Motor neuron (in vitro differentiated cells): ENCODE data around the gene FFAR3. TPM values are rescaled to one million over a fixed set of nuclear protein-coding genes. Genes with fewer than 3 reads are reported as not detected.
A peak's percentile ranks its signal among the peaks of the same experiment; 100 is the strongest.

ENCODE experiments used
- ATAC-seq, 8 experiments: fragments of 200-7000 bp; cut with Tn5 transposase; replicated peaks in 6 of 8; 2 replicates each; pipeline ENCODE4 v1.8.0; 2021; ENCODE audit warnings: mild to moderate bottlenecking in 8 of 8, moderate library complexity in 8 of 8
- H3K27ac ChIP-seq, 2 donors: fragments of 250-450 bp; sonication (Bioruptor Pico); 2 replicates each; pipeline ENCODE4 v1.9.0; 2021; ENCODE audit warnings: antibody characterized with exemption in 2 of 2, mild to moderate bottlenecking in 2 of 2, moderate library complexity in 1 of 2
- H3K4me1 ChIP-seq, 2 donors: fragments of 250-450 bp; sonication (Bioruptor Pico); replicated peaks in 1 of 2; 2 replicates each; pipeline ENCODE4 v1.6.1; 2021; ENCODE audit warnings: antibody characterized with exemption in 2 of 2, mild to moderate bottlenecking in 2 of 2, moderate library complexity in 1 of 2
- H3K4me3 ChIP-seq, 5 donors: fragments of 250-450 bp; sonication (Bioruptor Pico); 2 replicates each; pipeline ENCODE4 v1.9.0; 2021; ENCODE audit warnings: antibody characterized with exemption in 5 of 5, mild to moderate bottlenecking in 5 of 5, moderate library complexity in 4 of 5
- WGBS, 10 experiments: fragments of 450-650 bp; shearing (Covaris generic); methylation state at CpG; one replicate each; pipeline ENCODE4 v1.0.0; 2022; 5-methylcytosine and 5-hydroxymethylcytosine counted together
- in situ Hi-C, 9 experiments: fragments of 400-800 bp; cut with MboI; loops; one replicate each; pipeline ENCODE4 v1.15.0; 2021; ENCODE audit warnings: low sequenced_read_pairs in 9 of 9, low pct_unique_long_range_greater_than_20kb in 2 of 9; ENCODE audit not compliant: unreplicated experiment in 9 of 9
- total RNA-seq, 8 experiments: library from RNA; unstranded; fragments of 300-600 nt; gene quantifications; 2 replicates each; pipeline versions ENCODE4 v1.2.3 to v1.2.4, GENCODE V29; 2022

Gene FFAR3
- total RNA-seq, 8 experiments from 2014 or later, result 0.31 to 0.52 TPM; not detected in 6

DNA sequence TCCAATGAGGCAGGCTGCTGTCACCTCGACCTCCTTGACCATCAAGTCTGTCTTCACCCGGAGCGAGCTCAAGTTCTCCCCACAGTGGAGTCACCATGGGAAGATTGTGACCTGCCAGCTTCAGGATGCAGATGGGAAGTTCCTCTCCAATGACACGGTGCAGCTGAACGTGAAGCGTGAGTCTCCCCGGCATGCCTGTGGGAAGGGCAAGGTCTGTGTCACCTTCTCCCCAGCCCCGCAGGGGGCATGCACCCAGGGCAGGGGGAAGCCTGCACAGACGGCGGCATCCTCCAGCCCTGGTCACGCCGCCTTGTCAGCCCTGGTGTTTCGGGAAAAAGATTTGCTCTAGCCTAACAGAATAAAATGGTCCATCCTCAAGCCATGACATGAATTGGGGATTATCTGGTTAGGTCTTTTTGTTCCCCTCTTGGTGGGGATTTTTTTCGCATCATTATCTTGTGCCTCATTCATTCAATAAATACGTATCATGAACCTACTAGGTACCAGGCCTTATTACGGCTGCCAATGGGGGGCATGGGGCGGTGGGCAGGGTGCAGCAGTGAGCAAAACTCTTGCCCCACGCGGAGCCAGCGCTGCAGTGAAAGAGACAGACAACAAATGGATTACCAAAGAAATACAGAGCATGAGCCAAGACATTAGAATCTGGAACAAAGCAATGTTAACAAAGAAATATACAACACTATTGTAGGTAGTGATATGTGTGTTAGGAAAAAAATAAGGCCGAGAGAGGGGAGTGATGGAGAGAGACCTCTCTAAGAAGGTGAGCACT lies 21.9 kb upstream of the FFAR3 start:
- no peak for ATAC-seq
- no peak overlapping the region for H3K27ac ChIP-seq
- H3K4me3 ChIP-seq, result no peak overlapping the region
- 0 to 90% (median 79%) methylated on average over 2 to 16 of the region's 21 CpGs; no CpG with 5 or more reads in 1 of the 10 experiments for WGBS, 10 experiments
- in situ Hi-C loops, result no loop called here
- no peaks in the 10 kb centered on the region for H3K4me1 ChIP-seq

DNA sequence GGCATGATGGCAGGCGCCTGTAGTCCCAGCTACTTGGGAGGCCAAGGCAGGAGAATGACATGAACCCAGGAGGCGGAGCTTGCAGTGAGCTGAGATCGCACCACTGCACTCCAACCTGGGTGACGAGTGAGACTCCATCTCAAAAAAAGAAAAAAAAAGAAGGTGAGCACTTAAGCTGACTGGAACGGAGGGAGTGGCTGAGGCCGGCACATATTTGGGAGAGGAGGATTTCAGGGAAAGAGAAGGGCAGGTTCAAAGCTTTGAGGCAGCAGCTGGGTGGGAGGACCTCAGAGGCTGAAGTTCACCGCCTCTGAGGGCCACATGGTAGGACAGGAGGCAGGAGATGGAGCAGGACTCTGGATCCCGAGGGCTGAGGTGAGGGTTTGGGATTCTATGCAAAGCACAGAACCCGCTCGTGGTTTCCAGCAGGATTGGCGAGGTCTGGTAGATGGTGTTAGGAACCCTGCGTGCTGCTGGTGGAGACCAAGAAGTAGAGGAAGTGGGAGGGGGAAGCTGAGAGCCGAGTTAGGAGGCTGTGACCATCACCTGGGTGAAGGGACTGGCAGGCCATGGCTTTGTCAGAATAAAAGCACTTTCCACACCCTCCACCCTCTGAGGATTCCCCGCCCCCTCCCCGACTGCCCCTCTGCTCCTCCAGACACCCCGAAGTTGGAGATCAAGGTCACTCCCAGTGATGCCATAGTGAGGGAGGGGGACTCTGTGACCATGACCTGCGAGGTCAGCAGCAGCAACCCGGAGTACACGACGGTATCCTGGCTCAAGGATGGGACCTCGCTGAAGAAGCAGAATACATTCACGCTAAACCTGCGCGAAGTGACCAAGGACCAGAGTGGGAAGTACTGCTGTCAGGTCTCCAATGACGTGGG lies 20.9 kb upstream of the FFAR3 start:
- in situ Hi-C loops, result no loop called here
- WGBS, 10 experiments, result 48 to 93% (median 88%) methylated on average over 3 to 9 of the region's 25 CpGs; no CpG with 5 or more reads in 2 of the 10 experiments
- Histone ChIP-seq H3K27ac (no peak overlapping the region), H3K4me1 (no peaks in the 10 kb centered on the region), H3K4me3 (no peak overlapping the region)
- no peak for ATAC-seq

DNA sequence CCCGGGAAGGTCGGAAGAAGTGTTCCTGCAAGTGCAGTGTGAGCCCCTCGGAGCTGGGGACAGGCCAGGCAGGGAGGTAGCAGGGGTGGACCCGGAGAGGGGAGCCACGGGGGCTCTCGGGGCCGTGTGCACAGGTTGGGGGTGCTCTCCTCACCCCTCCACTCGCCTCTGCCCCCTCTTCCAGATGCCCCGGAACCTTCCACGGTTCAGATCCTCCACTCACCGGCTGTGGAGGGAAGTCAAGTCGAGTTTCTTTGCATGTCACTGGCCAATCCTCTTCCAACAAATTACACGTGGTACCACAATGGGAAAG lies 20.3 kb upstream of the FFAR3 start:
- Histone ChIP-seq H3K4me3 (no peak overlapping the region), H3K27ac (no peak overlapping the region), H3K4me1 (no peaks in the 10 kb centered on the region)
- in situ Hi-C loops, result no loop called here
- 0 to 100% (median 50%) methylated on average over 1 to 6 of the region's 13 CpGs; no CpG with 5 or more reads in 5 of the 10 experiments for WGBS, 10 experiments
- ATAC-seq, result no peak

DNA sequence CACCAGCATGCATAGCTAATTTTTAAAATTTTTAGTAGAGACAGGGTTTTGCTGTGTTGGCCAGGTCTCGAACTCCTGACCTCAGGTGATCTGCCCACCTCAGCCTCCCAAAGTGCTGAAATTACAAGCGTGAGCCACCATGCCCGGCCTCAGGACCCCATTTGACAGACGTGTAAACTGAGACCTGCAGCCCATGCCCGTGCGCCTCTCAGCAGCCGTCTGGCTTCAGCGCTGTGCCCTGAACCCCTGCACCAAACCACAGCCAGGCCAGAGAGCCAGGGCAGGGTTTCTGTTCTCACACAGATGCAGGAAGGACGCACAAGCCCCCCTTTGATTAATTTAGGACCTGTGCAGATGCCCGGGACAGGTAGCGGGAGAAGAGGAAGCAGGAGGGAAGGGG lies 17.8 kb upstream of the FFAR3 start:
- in situ Hi-C loops, result loop anchor here in 1 of 9 experiments (10.0 kb wide), 1 partner anchor 154 kb away; the partner anchor contains the start of gene KRTDAP
- no peaks in the 10 kb centered on the region for H3K4me1 ChIP-seq
- ATAC-seq, result no peak
- no peak overlapping the region for H3K4me3 ChIP-seq
- H3K27ac ChIP-seq, result no peak overlapping the region
- WGBS, 10 experiments, result 50 to 80% (median 80%) methylated on average over 1 of the region's 11 CpGs; no CpG with 5 or more reads in 7 of the 10 experiments

DNA sequence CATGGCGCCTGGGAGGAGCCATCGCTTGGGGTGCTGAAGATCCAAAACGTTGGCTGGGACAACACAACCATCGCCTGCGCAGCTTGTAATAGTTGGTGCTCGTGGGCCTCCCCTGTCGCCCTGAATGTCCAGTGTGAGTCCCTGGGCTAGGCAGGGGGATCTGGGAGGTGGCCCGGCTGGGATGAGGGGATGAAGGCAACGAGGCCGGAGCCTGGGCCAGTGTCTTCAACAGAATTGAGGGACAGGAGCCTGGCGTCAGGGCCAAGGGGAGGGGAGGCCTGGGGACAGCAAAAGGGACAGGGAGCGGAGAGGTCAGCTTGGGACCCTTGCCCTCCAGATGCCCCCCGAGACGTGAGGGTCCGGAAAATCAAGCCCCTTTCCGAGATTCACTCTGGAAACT lies 17.3 kb upstream of the FFAR3 start:
- Histone ChIP-seq H3K4me3 (no peak overlapping the region), H3K27ac (no peak overlapping the region), H3K4me1 (no peaks in the 10 kb centered on the region)
- 47 to 100% (median 86%) methylated on average over 1 to 5 of the region's 16 CpGs; no CpG with 5 or more reads in 5 of the 10 experiments for WGBS, 10 experiments
- in situ Hi-C loops, result loop anchor here in 1 of 9 experiments (10.0 kb wide), 1 partner anchor 154 kb away; the partner anchor contains the start of gene KRTDAP
- ATAC-seq, result no peak

DNA sequence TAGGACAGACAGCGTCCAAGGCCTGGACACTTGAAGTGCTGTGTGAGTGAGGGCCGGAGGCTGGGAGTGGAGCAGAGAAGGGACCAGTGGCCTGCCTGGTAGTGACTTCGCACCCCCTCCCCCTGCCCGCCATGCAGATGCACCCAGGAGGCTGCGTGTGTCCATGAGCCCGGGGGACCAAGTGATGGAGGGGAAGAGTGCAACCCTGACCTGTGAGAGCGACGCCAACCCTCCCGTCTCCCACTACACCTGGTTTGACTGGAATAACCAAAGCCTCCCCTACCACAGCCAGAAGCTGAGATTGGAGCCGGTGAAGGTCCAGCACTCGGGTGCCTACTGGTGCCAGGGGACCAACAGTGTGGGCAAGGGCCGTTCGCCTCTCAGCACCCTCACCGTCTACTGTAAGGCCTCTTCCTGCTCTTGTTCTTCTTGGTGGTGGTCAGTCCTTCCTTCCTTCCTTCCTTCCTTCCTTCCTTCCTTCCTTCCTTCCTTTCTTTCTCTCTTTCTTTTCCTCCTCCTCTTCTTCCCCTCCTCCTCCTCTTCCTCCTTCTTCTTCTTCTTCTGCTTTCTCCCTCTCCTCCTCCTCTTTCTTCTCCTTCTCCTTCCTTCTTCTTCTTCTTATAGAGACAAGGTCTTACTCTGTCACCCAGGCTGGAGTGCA lies 16.6 kb upstream of the FFAR3 start:
- no peak overlapping the region for H3K27ac ChIP-seq
- no peak overlapping the region for H3K4me3 ChIP-seq
- WGBS, 10 experiments, result 6 to 94% (median 67%) methylated on average over 3 to 5 of the region's 14 CpGs; no CpG with 5 or more reads in 3 of the 10 experiments
- H3K4me1 ChIP-seq, result no peaks in the 10 kb centered on the region
- no peak for ATAC-seq
- in situ Hi-C loops, result loop anchor here in 1 of 9 experiments (10.0 kb wide), 1 partner anchor 153 kb away; the partner anchor contains the start of gene KRTDAP

DNA sequence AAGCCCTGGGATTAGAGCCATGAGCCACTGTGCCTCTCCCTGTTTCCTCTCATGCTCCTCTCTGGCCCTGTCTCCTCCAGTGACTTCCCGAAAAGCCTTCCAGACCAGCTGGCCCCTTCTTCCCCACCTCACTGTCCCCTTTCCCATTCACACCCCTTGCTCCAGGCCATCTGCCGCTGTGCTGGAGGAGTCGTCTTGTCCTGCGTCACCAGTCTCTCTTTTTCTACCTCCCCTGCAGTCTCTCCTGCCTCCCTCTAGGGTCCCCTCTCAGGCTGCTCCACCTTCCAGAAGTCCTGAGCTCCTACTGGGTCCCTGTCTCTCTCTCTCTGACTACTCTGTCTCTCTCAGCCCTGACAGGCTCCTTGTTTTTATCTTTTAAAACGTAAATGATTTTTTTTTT lies 15.8 kb upstream of the FFAR3 start:
- in situ Hi-C loops, result loop anchor here in 1 of 9 experiments (10.0 kb wide), 1 partner anchor 152 kb away; the partner anchor contains the start of gene KRTDAP
- ATAC-seq, result peak in 3 of 8 experiments; percentile 47 to 65 (median 56)
- WGBS, 10 experiments, result 0 to 80% (median 44%) methylated on average over 1 to 4 of the region's 5 CpGs; no CpG with 5 or more reads in 4 of the 10 experiments

DNA sequence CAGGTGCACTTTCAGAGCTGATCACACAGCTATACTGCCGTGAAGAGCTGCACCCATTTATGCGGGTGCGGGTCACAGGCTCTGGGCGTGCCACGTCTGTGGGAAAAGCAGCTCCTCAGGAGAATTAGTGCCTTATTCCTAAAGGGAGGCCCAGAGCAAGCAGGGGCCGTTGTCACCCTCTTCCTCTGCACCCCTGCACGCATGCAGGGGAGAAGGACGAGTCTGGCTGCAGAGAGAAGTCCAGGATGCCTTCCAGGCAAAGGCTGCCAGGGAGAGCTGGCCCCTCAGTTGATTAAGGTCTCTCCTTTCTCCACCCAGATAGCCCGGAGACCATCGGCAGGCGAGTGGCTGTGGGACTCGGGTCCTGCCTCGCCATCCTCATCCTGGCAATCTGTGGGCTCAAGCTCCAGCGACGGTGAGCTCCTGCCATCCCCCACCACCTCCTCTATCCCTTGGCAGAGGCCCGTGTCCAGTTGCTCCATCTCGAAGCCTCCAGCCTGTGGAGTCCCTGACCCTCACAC lies 13.7 kb upstream of the FFAR3 start:
- ATAC-seq, result peak in 1 of 8 experiments; percentile 60
- in situ Hi-C loops, result loop anchor here in 1 of 9 experiments (10.0 kb wide), 1 partner anchor 150 kb away; the partner anchor contains the start of gene KRTDAP
- Histone ChIP-seq H3K27ac (no peak overlapping the region), H3K4me3 (no peak overlapping the region), H3K4me1 (no peaks in the 10 kb centered on the region)
- 38 to 100% (median 81%) methylated on average over 1 to 11 of the region's 17 CpGs; no CpG with 5 or more reads in 2 of the 10 experiments for WGBS, 10 experiments

More for the DNA sequence above, 15.8 kb upstream of the FFAR3 start:
- no peak overlapping the region for H3K27ac ChIP-seq
- no peak overlapping the region for H3K4me3 ChIP-seq
- no peaks in the 10 kb centered on the region for H3K4me1 ChIP-seq

DNA sequence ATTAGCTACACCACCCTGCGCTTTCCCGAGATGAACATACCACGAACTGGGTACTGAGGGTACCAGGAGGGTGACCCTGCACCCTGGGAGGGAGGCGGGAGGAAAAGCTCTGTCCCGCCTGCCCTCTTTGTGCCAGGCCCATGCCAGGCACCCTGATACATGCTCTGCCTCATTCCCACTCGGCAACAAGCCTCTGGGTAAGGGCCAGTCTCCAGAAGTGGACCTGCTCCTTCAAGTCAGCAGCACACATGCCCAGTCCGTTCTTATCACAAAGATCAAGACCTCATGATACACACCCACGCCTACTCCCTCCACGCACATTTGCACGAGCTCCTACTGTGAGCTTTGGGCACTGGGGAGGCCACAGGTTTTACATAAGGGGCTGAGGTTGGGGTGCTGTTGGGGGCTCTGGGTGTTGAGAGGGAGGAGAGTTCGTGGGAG lies 12.6 kb upstream of the FFAR3 start:
- in situ Hi-C loops, result loop anchor here in 1 of 9 experiments (10.0 kb wide), 1 partner anchor 149 kb away; the partner anchor contains the start of gene KRTDAP
- 10 to 80% (median 70%) methylated on average over 1 to 4 of the region's 11 CpGs; no CpG with 5 or more reads in 4 of the 10 experiments for WGBS, 10 experiments

DNA sequence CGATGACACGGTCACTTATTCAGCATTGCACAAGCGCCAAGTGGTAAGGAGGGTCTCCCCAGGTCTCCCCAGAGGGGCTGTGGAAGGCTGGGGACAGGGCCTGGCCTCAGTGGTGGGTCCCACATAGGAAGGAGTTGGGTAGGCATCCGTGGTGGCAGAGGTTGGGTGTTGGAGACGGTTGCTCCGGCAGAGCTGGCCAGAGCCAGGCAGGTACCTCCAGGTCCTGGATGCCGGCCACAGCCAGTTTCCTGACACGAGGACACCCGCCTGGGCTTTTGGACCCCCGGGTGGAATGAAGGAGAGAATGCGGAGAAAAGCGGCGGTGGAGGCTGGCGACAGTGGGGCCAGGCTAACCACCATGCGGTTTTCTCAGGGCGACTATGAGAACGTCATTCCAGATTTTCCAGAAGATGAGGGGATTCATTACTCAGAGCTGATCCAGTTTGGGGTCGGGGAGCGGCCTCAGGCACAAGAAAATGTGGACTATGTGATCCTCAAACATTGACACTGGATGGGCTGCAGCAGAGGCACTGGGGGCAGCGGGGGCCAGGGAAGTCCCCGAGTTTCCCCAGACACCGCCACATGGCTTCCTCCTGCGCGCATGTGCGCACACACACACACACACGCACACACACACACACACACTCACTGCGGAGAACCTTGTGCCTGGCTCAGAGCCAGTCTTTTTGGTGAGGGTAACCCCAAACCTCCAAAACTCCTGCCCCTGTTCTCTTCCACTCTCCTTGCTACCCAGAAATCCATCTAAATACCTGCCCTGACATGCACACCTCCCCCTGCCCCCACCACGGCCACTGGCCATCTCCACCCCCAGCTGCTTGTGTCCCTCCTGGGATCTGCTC lies 11.8 kb upstream of the FFAR3 start:
- in situ Hi-C loops, result loop anchor here in 1 of 9 experiments (10.0 kb wide), 1 partner anchor 148 kb away; the partner anchor contains the start of gene KRTDAP
- no peak overlapping the region for H3K27ac ChIP-seq
- no peak for ATAC-seq
- no peak overlapping the region for H3K4me3 ChIP-seq
- H3K4me1 ChIP-seq, result no peaks in the 10 kb centered on the region
- WGBS, 10 experiments, result 40 to 90% (median 65%) methylated on average over 1 to 5 of the region's 28 CpGs; no CpG with 5 or more reads in 4 of the 10 experiments

More for the DNA sequence above, 12.6 kb upstream of the FFAR3 start:
- Histone ChIP-seq H3K4me1 (no peaks in the 10 kb centered on the region), H3K4me3 (no peak overlapping the region), H3K27ac (no peak overlapping the region)
- ATAC-seq, result no peak

DNA sequence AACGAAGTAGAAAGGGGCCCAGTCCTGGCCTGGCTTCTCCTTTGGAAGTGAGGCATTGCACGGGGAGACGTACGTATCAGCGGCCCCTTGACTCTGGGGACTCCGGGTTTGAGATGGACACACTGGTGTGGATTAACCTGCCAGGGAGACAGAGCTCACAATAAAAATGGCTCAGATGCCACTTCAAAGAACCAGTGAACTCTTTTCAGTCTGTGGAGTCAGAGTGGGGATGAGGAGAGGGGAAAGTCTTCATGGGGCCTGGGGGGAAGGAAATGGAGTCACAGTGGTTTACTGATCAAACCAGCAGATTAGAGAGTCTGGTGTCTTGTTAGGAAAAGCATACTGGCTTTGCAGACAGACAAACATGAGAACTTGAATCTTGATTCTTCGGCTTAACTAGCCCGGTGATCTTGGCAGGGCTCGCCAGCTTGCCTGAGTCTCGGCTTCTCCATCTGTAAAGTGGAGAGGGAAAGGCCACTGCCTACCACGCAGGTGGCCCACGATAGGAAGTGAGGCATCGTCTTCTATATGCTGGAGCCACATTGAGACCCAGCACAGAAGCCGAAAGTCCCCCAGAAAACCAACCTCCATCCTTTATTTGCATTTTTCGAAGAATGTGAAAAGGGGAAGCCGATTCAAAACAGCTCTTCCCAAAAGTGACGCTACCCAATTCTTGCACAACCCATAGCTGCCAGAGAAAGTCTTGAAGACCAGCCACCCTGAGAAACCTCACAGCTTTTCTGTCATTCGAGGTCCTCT lies 10.9 kb upstream of the FFAR3 start, which contains the start of gene FFAR1:
Gene FFAR1 (plus strand): TSS at position 732 of the 759 bp plus-strand sequence. CDS start 3,650 bp downstream, outside the sequence.
- 30 to 82% (median 70%) methylated on average over 2 to 11 of the region's 18 CpGs; no CpG with 5 or more reads in 1 of the 10 experiments for WGBS, 10 experiments
- Histone ChIP-seq H3K4me1 (no peaks in the 10 kb centered on the region), H3K4me3 (no peak within 1 kb of the TSS), H3K27ac (no peak within 1 kb of the TSS)
- in situ Hi-C loops, result loop anchor here in 1 of 9 experiments (10.0 kb wide), 1 partner anchor 147 kb away; the partner anchor contains the start of gene KRTDAP
- no peak for ATAC-seq
